HG03108 (cell line): ENCODE data around the gene PTPRD.

Source experiments
- ATAC-seq: cut with Tn5 transposase; IDR thresholded peaks from one replicate; pipeline ENCODE4 v1.9.1; 2021; ENCODE audit warnings: moderate library complexity; ENCODE audit not compliant: unreplicated experiment

PTPRD gene

DNA sequence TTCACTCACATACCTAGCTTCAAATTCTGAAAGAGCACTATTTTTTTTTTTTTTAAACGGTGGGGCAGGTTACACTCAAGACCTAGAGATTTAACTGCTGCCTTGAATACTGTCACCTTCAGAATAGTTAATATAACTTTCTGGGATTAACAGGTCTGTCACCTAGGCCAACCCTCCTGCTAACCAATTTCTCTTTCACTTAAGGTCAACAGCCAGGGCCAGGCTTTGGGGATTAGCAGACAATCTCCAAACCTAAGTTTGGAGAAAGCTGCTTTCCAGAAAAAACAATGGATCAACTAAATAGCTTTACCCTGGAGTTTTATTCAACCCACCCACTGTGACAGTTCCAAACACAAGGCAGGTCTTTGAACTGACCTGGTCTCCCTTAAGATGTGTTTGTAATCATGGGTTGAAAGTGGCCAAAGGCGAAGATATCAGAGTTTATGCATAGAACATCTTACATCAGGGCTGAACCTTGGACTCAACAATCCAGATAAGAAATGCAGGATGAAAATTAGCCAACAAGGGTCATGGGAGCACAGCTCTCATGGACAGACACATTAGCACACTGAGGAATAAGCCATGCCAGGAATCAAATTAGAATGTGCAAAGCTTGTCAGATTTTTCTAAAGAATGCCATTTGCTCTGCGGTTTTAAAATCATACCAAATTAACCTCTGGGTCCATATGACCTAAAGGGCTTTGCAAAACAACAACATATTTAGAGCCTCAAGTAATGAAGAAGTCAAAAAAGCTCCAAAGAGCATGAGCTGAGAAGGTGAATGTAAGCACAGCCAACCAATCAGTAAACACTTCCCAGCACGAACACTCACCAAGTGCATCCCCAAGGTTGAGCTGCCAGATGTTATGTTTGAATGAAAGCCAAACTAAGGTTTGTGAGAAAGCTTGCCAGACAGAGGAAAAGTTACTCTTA is 2274.7 kb downstream of the PTPRD start:
- no peak for ATAC-seq

- no peak for ATAC-seq
These were observed 2279.9 kb downstream of the PTPRD start for GRCh38 chr9:8332871-8333270.

DNA sequence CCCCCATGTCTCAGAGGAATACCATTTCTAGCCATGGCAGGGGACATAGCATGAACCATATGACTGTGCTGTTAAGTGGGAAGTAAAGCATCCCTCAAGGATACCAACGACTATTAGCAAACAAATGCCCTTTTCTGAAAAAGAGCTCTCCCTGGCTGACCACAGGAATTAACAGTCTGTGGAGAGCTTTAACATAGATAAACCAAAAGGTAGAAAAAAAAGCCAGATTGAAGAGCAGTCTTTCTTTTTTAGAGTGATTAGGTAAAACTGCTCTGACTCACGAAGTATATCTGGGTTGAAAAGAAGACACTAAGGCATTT is 2280.5 kb downstream of the PTPRD start:
- no peak for ATAC-seq

GRCh38 chr9:8331507-8332330 is 2281.1 kb downstream of the PTPRD start:
- no peak for ATAC-seq

DNA sequence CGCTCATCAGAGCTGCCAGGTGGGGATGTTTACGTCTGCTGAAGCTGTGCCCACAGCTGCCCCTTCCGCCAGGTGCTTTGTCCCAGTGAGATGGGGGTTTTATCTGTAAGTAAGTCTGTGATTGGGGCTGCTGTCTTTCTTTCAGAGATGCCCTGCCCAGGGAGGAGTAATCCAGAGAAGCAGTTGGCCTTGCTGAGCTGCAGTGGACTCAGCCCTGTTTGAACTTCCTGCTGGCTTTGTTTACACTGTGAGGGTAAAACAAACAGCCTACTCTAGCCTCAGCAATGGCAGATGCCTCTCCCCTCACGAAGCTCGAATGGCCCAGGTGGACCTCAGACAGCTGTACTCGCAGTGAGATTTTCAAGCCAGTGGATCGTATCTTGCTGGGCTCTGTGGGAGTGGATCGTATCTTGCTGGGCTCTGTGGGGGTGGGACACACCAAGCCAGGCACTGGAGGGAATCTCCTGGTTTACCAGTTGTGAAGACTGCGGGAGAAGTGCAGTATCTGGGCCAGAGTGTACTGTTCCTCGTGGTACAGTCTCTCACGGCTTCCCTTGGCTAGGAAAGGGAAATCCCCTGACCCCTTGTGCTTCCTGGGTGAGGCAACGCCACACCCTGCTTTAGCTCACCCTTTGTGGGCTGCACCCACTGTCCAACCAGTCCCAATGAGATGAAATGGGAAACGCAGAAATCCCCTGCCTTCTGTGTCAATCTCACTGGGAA is 2283.1 kb downstream of the PTPRD start:
- no peak for ATAC-seq

GRCh38 chr9:8315211-8315610 is 2297.6 kb downstream of the PTPRD start:
- no peak for ATAC-seq

GRCh38 chr9:8309258-8309657 is 2303.5 kb downstream of the PTPRD start:
- no peak for ATAC-seq

- ATAC-seq: no peak
These were observed 2308.1 kb downstream of the PTPRD start for GRCh38 chr9:8304720-8305119.

DNA sequence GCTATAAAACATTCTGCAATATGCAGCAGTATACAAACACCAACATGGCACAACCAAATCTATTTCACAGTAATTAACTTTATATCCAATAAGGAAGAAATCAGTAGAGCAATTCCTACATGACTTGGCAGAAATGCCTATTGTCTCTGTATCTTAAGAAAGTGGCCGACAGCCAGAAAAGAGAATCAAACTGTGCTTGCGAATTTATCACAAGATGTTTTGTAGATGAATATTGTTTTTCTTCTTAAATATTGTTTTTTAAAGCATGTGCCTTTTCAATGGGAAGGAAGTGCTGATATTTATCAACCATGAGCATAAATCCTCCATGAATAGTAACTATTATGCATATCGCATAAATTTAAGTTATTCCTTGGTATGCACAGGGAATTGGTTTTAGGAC is 2311.5 kb downstream of the PTPRD start:
- ATAC-seq: no peak

DNA sequence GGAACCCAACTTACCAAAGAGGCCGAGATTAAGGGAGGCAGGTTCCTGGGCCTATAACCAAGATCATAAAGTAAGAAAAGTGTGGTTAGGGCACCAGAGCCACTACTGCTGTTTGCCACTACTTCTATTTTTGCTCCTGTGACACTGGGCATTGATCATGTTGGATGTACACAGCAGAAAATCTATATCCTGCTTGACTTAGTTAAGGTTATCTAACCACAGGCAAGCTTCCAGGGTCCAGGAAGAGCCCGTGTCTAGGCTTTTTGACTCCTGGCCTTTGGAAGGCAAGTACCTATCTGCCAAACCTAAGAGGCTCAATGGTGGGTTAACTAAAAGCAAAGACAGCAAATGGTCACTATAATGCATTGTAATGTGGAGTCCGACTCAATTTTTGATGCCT is 2315.8 kb downstream of the PTPRD start:
- ATAC-seq: no peak

DNA sequence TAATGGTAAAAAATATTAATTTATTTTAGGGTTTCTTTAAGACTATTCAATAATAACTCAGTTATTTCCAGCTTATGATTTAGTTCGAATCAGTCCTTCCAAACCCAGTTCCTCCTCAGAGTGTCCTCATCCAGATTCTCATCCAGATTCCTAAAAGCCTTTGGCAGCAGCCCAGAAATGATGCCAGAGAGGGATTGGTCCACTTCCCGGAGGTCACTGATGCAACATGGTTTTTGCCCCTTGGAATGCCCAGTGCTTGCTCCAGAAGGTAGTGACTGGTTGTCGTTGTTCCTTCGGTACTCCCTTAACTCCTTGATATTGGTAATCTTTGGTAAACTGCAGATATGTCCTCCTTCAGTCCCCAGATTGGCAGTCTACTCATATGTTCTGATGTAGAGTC is 2320.1 kb downstream of the PTPRD start:
- ATAC-seq: no peak

DNA sequence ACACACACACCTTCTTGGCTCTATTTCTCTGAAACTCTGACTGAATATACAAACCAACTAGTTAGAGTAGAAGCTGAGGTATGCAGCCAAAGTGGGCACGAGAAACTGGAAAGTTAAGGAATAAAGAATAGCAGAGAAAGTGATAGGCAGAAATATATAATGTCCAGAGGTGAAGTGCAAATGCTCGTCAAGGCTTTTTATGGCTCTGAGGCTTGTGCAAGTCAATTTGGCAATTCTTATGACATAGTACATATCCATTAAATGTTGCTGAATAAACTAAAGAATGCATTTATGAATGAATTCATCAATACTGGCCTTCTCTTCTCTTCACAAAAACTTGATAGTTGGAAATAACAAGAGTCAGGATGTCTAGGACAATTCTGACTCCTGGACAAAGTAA is 2323.1 kb downstream of the PTPRD start:
- no peak for ATAC-seq

DNA sequence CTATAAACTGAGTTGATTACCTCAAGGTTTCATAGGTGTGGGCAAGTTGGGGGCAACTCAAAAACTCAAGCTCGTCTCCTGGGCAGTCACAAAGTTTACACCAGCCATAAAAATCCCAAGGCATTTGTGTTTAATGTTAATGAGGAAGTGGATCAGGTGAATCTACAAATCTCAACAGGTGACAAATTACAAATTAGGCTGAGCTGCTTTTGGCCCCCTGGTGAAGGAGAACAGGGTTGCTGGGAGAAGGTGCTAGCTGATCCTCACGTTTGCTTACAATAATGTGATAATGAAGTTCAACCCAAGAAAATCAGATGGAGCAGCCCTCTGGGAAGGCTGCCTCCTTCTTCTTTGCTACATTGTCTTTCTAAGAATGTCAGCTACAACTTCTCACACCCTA is 2324.8 kb downstream of the PTPRD start:
- no peak for ATAC-seq

DNA sequence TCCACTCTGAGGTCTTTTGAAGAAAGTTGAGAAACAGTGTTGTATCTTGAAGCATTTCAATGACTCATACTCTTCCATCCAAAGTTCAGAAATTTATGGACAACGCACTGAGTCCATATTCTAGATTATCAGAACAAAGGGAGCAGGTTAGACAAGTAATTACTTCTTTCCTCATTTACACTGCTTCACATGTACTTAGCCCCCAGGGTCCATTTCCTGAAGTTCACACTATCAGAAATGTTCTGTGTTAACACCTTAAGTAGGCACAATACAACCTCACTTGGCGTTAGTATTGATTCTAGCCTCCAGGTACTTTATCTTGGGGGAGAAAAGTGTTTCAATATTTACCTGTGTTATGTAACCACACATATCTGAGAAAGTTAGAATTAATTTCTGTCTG is 2325.3 kb downstream of the PTPRD start:
- ATAC-seq: no peak

- ATAC-seq: no peak
These were observed 2327.9 kb downstream of the PTPRD start for GRCh38 chr9:8284884-8285283.

DNA sequence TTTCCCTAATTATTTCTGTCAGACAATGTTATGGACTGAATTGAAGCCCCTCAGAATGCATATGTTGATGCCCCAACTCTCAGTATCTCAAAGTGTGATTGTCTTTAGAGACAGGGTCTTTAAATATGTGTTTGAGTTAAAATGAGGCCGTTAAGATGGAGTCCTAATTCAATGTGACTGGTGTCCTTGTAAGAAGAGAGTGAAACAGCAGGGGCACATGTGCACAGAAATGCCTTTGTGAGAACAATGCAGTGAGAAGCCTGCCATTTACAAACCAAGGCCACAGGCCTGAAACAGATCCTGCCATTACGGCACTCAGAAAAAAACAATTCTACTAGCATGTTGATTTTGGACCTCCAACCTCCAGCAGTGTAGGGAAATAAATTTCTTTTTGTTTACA is 2330.3 kb downstream of the PTPRD start:
- ATAC-seq: no peak

GRCh38 chr9:8280811-8281210 is 2332.0 kb downstream of the PTPRD start:
- ATAC-seq: no peak

GRCh38 chr9:8278048-8278447 is 2334.8 kb downstream of the PTPRD start:
- ATAC-seq: no peak

DNA sequence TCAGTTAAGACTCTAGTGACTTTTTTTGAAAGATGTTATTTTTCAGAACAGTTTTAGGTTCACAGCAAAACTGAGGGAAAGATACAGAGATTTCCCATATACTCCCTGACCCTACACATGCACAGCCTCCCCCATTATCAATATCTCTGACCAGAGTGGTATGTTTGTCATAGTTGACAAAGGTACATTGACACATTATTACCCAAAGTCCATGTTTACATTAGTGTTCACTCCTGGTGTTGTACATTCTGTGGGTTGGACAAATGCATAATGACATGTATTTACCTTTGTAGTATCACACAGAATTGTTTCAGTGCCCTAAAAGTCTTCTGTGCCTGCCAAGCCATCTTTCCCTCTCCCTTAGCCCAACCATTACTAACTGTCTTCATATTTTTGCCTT is 2342.6 kb downstream of the PTPRD start:
- no peak for ATAC-seq

DNA sequence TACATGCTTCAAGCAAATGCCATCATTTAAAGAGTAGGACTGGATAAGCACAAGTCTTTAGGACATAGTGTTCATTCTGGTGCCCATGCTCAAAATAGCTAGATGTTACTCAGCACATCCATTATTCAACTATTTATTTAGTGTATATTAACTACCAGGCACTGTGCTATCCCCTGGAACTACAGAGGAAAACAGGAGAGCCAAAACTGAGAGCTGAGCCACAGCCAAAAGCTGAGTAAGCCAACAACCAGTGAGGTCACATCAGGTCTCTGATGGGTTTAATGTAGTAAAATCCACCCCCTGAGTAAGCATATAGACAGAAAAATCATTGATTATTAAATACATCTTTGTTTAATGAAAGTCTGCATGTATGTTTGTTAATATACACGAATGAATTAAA is 2343.9 kb downstream of the PTPRD start:
- no peak for ATAC-seq

DNA sequence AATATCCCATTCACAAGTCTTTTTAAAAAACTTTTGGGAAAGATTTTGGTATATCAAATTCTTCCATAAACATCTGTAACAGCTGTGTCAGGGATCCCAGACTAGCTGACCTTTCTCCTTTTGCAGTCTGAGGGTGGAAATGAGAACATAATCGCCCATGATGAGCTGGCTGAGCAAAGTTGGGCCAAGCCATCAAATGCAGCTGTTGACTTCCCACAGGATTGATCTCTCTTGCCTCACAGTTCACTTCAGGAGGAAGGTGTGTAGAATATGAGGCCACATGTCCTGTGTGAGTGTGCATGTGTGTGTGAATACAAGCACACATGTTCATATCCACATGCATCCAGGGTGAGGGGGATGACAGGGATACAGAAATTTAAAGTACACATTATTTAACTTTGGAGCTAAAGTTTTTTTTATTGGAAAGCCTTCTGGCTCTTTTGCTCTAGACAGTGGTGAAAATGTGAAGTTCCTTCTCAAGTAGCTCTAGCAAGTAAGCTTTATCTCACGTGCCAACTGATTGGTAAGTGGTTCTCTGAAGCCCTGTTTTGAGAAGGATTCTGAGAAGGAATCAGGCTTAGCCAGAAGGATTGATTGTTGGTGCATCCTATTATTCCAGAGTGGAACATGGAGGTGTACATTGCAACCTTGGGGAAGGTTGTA is 2344.5 kb downstream of the PTPRD start:
- ATAC-seq: no peak
